Smooth muscle cell (in vitro differentiated cells): ENCODE results near the gene MEMO1. TPM values are rescaled to one million over a fixed set of nuclear protein-coding genes. Genes with fewer than 3 reads are reported as not detected.

Experiments
- DNase-seq: peaks from one replicate; lab custom pipeline; 2025; ENCODE audit not compliant: unreplicated experiment; lab: John Stamatoyannopoulos, UW
- H2AFZ ChIP-seq: fragments of 200-600 bp; sonication (generic); 2 replicates; pipeline ENCODE4 v1.6.0; 2016; ENCODE audit warnings: antibody characterized with exemption, low read depth, mild to moderate bottlenecking
- H3F3A ChIP-seq: fragments of 200-600 bp; sonication (generic); 2 replicates; pipeline ENCODE4 v1.6.0; 2017; ENCODE audit warnings: antibody characterized with exemption, low read depth
- H3K27ac ChIP-seq: fragments of 200-600 bp; sonication (generic); 2 replicates; pipeline ENCODE4 v1.5.1; 2016; ENCODE audit warnings: low read depth, mild to moderate bottlenecking
- H3K27me3 ChIP-seq: fragments of 200-600 bp; sonication (generic); 2 replicates; pipeline ENCODE4 v1.6.1; 2016; ENCODE audit warnings: low read depth, mild to moderate bottlenecking
- H3K36me3 ChIP-seq: fragments of 200-600 bp; sonication (generic); 2 replicates; pipeline ENCODE4 v1.5.1; 2016; ENCODE audit warnings: low read depth
- H3K4me1 ChIP-seq: fragments of 200-600 bp; sonication (generic); 2 replicates; pipeline ENCODE4 v1.5.1; 2016; ENCODE audit warnings: low read depth
- H3K4me2 ChIP-seq: fragments of 200-600 bp; sonication (generic); 2 replicates; pipeline ENCODE4 v1.6.0; 2016; ENCODE audit warnings: mild to moderate bottlenecking
- H3K4me3 ChIP-seq: fragments of 200-600 bp; sonication (generic); 2 replicates; pipeline ENCODE4 v1.5.1; 2016; ENCODE audit warnings: mild to moderate bottlenecking
- H3K79me2 ChIP-seq: fragments of 200-600 bp; sonication (generic); 2 replicates; pipeline ENCODE4 v1.6.0; 2016; ENCODE audit warnings: low read depth, mild to moderate bottlenecking
- H3K9ac ChIP-seq: fragments of 200-600 bp; sonication (generic); 2 replicates; pipeline ENCODE4 v1.6.0; 2016; ENCODE audit warnings: low read depth
- H3K9me3 ChIP-seq: fragments of 200-600 bp; sonication (generic); replicated peaks from 2 replicates; pipeline ENCODE4 v1.5.1; 2016; ENCODE audit warnings: low read depth
- H4K20me1 ChIP-seq: fragments of 200-600 bp; sonication (generic); 2 replicates; pipeline ENCODE4 v1.6.0; 2016; ENCODE audit warnings: low read depth
- WGBS: methylation state at CpG from one replicate; pipeline ENCODE4 v1.1.7; 2016; ENCODE audit warnings: low lambda C conversion rate; 5-methylcytosine and 5-hydroxymethylcytosine counted together
- polyA plus RNA-seq: library from polyadenylated mRNA; unstranded; fragments of >200 nt; fragmentation: Nextera tagmentation; extraction: Ambion mirVana; gene quantifications from 2 replicates; pipeline ENCODE4 v1.2.1, GENCODE V29; 2016
- total RNA-seq: library from RNA; depleted of rRNA; stranded (reverse); fragments of >200 nt; gene quantifications from 2 replicates; pipeline ENCODE4 v1.2.3, GENCODE V29; 2014
- TF ChIP-seq, protein P1 (sequence below): fragments of 200-600 bp; sonication (generic); IDR thresholded peaks from 2 replicates; pipeline ENCODE4 v1.5.1; 2017; ENCODE audit warnings: borderline replicate concordance, mild to moderate bottlenecking, antibody characterized with exemption; ENCODE audit not compliant: insufficient read depth, poor library complexity, severe bottlenecking

Gene MEMO1
- total and polyA plus RNA-seq, 2 experiments from 2014 or later: 32.2 to 33.4 TPM

DNA sequence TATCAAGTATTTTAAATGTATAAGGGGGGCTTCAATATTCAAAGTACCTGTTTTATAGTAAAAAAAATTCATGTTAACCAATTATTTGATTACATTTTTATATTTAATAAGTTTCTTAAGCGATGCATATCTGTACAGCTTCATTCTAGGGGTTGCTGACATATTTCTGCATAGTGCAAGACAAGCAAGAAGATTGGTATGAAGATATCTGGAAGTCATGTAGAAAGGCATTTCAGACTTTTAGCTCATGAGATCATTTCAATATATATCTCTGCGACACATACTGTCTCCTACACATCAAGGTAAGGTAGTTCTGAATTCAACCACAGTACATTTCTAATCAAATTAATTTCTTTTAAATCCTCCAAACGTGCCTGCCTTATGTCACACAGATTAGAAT is 73.1 kb downstream of the MEMO1 start:
- Histone ChIP-seq H3K27ac (no peak overlapping the region), H3K9ac (no peak overlapping the region)

DNA sequence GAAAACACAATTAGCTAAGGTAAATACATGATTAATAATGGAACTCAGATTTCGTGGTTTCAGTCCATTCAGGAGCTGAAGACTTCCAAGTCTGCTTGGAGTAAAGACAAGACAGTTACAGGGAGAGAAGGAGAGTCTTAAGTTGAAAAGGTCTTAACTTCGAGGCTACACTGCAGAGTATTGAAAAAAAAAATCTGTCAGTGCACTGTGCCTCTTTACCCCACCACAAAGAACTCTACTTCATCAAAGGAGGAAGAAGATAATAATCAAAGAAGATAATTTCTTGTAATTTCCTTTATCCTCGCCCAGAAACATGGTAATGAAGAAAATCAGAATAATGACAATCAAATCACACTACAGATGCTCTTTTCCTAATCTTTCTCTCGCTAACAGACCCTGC is 75.4 kb downstream of the MEMO1 start:
- no peaks in the 10 kb centered on the region for H3K9me3 ChIP-seq
- TF ChIP-seq, protein P1, sequence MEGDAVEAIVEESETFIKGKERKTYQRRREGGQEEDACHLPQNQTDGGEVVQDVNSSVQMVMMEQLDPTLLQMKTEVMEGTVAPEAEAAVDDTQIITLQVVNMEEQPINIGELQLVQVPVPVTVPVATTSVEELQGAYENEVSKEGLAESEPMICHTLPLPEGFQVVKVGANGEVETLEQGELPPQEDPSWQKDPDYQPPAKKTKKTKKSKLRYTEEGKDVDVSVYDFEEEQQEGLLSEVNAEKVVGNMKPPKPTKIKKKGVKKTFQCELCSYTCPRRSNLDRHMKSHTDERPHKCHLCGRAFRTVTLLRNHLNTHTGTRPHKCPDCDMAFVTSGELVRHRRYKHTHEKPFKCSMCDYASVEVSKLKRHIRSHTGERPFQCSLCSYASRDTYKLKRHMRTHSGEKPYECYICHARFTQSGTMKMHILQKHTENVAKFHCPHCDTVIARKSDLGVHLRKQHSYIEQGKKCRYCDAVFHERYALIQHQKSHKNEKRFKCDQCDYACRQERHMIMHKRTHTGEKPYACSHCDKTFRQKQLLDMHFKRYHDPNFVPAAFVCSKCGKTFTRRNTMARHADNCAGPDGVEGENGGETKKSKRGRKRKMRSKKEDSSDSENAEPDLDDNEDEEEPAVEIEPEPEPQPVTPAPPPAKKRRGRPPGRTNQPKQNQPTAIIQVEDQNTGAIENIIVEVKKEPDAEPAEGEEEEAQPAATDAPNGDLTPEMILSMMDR: no peak
- no peak overlapping the region for H3K27ac ChIP-seq
- no peak overlapping the region for H3K4me2 ChIP-seq
- 84% methylated on average over 4 of the region's 4 CpGs for WGBS
- H3K27me3 ChIP-seq: no peaks in the 10 kb centered on the region
- peaks cover 53% of the 10 kb centered on the region for H3K79me2 ChIP-seq
- no peaks in the 10 kb centered on the region for H3K36me3 ChIP-seq
- H3K4me1 ChIP-seq: no peaks in the 10 kb centered on the region
- H4K20me1 ChIP-seq: peaks cover 64% of the 10 kb centered on the region
- no peak overlapping the region for H3K9ac ChIP-seq
- H3F3A ChIP-seq: no peaks in the 10 kb centered on the region
- no peak overlapping the region for H2AFZ ChIP-seq
- DNase-seq: no peak
- H3K4me3 ChIP-seq: no peak overlapping the region

More for the DNA sequence above, 73.1 kb downstream of the MEMO1 start:
- 89% methylated on average over 3 of the region's 3 CpGs for WGBS
- peaks cover 4% of the 10 kb centered on the region for H3K36me3 ChIP-seq
- no peaks in the 10 kb centered on the region for H3K27me3 ChIP-seq
- no peaks in the 10 kb centered on the region for H3K4me1 ChIP-seq
- peaks cover 78% of the 10 kb centered on the region for H4K20me1 ChIP-seq
- H3K4me3 ChIP-seq: no peak overlapping the region
- H3K4me2 ChIP-seq: no peak overlapping the region
- H3K79me2 ChIP-seq: peaks cover 59% of the 10 kb centered on the region
- DNase-seq: no peak
- no peaks in the 10 kb centered on the region for H3F3A ChIP-seq
- H3K9me3 ChIP-seq: no peaks in the 10 kb centered on the region
- TF ChIP-seq, protein P1: no peak
- no peak overlapping the region for H2AFZ ChIP-seq

- Histone ChIP-seq H3K9me3 (no peaks in the 10 kb centered on the region), H3K79me2 (peaks cover 53% of the 10 kb centered on the region)
- TF ChIP-seq, protein P1: no peak
Measured at GRCh38 chr2:31933066-31933465, 77.7 kb downstream of the MEMO1 start.

DNA sequence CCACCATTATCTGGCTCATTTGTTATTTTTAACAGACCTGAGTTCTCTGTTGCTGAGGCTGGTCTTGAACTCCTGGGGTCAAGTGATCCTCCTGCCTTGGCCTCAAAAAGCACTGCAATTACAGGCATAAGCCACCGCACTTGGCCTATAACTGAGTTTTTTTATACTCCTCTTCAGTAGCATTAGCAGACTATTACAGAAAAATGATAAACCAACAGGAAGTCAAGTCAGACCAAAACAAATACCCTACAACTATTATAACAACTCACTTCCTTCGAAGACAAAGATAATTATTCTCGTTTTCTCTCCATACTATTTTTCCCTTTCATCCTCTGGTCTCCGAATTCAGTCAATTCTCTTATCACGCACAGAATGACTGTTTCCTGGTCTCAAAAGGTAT is 78.2 kb downstream of the MEMO1 start:
- peaks cover 45% of the 10 kb centered on the region for H4K20me1 ChIP-seq
- no peaks in the 10 kb centered on the region for H3K4me1 ChIP-seq
- DNase-seq: no peak
- 97% methylated on average over 5 of the region's 5 CpGs for WGBS
- H2AFZ ChIP-seq: no peak overlapping the region
- H3F3A ChIP-seq: no peaks in the 10 kb centered on the region
- H3K27me3 ChIP-seq: no peaks in the 10 kb centered on the region
- H3K36me3 ChIP-seq: no peaks in the 10 kb centered on the region
- H3K79me2 ChIP-seq: peaks cover 50% of the 10 kb centered on the region
- no peak overlapping the region for H3K4me2 ChIP-seq
- no peak overlapping the region for H3K27ac ChIP-seq
- no peaks in the 10 kb centered on the region for H3K9me3 ChIP-seq
- no peak overlapping the region for H3K4me3 ChIP-seq
- no peak overlapping the region for H3K9ac ChIP-seq
- TF ChIP-seq, protein P1: no peak

More at GRCh38 chr2:31933066-31933465, 77.7 kb downstream of the MEMO1 start:
- H3K9ac ChIP-seq: no peak overlapping the region
- H3K4me3 ChIP-seq: no peak overlapping the region
- H3K36me3 ChIP-seq: no peaks in the 10 kb centered on the region
- H3K4me1 ChIP-seq: no peaks in the 10 kb centered on the region
- WGBS: 98% methylated on average over 2 of the region's 4 CpGs
- H3F3A ChIP-seq: no peaks in the 10 kb centered on the region
- H3K27ac ChIP-seq: no peak overlapping the region
- H3K27me3 ChIP-seq: no peaks in the 10 kb centered on the region
- H3K4me2 ChIP-seq: no peak overlapping the region
- no peak for DNase-seq
- peaks cover 46% of the 10 kb centered on the region for H4K20me1 ChIP-seq
- no peak overlapping the region for H2AFZ ChIP-seq
